ENCODE data around the gene SMC3.
A peak's percentile ranks its signal among the peaks of the same experiment; 100 is the strongest.
"Not testable (repeated sequence)": the region's sequence is repeated elsewhere in the genome, so short reads cannot be mapped to it uniquely, and the experiment has no call there.

The SMC3 gene

DNA sequence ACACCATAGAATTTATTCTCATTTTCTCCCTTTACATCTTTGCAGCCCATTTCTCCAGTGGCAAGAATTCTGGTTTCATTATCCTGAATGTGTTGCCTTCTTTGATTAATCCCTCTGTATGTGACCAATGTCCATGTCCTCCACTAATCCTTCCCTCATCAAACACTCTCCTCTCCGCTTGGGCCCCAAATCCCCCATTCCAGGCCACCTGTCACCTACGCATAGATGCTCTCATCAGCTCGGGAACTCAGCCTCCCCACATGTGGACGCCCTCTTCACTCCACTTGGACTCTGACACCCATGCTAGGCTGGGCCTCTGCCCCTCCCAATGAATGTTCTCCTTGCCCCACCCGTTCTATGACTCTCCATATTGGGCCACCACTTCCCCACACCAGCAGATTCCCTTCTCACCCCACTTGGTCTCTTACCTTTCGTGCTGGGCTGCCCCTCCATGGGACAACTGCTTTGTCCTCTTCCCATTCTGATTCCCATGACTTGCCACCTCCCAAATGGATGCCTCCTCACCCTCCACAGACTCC lies 57.9 kb downstream of the SMC3 start:
- DNase-seq (ENCODE audit: low spot score): no peak

DNA sequence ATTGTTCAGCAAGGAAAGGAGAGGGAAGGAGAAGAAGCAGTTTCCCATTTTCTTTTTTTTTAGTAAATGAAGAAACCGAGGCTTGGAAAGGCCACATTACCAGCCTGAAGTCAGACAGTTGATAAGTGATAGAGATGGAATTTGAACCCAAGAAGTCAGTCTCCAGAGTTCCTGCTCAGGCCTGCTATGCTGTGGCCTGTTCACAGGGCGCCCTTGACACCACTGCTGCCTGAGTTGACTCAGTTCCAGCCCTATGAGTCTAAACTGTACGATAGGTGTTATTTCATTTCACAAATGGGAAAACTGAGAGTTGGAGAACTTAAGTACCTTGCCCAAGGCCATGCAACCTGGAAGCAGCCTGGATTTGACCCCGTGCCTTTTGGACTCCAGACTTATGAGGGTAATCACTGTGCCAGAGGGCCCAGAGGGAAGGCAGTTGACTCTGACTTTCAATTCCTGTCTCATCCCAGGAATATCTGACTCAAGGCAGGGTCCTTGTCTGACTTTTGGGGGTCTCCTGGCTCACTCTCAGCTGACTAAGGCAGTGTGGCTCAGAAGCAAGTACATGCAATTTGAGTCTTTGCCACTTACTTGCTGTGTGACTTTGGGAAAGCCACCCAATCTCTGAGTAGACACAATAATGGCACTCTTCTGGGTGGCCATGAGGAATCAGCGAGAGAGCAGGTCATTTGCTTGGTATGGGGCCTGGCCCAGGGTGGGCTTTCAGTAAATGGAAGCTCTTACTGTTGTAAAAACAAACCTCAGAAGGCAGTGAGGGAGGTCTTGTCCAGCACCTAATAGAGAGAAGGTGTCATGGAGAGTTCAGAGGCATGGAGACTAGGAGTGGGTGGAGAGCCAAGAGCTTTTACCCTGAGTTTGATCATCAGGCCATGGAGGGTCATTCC lies 58.7 kb downstream of the SMC3 start:
- no peak for DNase-seq (ENCODE audit: low spot score)

DNA sequence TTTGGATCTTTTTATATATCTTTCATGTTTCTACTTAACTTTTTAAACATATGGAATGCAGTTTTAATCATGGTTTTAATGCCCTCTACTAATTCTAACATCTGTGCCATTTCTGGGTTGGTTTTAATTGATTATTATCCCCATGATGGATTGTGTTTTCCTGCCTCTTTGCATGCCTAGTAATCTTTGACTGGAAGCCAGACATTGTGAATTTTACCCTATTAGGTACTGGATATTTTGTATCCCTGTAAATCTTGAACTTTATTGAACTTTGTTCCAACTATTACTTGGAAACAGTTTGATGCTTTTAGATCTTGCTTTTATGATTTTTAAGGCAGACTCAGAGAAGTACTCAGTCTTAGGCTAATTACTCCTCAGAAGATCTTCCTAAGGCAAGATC lies 60.7 kb downstream of the SMC3 start:
- no peak for DNase-seq (ENCODE audit: low spot score)

DNA sequence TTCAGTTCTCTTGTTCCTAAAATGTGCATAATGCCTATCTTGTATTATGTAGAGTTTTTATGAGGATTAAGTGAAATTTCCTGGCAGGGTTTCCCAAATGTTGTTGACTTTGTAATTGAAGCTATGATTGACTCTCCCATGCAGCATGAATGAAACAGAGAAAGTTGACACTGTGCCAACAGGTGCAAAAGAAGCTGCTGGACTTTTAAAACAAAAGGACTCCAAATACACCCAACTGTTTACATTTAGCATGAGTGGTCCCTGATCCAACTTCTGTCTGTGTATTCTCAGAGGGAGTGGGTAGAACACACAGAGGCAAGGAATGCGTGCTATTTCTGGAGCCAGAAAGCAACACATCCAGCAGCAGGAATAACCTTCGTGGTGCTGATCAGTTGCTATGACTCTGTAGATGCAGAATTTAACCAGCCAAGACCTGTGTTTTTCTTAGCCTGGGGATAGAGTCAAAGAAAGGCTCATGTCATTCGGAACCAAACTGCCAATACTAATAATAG lies 62.2 kb downstream of the SMC3 start:
- DNase-seq (ENCODE audit: low spot score): no peak

DNA sequence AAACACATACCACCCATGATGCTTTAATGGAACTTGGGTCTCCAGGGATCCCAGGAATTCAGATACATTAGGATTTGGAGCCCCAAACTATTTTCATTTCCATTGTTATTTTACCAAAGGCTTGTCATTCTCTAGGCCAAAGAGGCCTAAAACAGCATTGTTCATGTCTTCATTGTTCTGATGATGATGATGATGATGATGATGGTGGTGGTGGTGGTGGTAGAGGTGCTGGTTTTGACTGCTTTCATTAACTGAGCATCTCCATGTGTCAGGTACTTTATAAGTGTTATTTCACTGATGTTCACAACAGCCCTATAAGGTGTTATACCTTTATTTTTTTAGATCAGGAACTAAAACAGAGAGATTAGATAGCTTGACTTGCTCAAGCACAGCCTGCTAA lies 64.4 kb downstream of the SMC3 start:
- DNase-seq (ENCODE audit: low spot score): no peak

DNA sequence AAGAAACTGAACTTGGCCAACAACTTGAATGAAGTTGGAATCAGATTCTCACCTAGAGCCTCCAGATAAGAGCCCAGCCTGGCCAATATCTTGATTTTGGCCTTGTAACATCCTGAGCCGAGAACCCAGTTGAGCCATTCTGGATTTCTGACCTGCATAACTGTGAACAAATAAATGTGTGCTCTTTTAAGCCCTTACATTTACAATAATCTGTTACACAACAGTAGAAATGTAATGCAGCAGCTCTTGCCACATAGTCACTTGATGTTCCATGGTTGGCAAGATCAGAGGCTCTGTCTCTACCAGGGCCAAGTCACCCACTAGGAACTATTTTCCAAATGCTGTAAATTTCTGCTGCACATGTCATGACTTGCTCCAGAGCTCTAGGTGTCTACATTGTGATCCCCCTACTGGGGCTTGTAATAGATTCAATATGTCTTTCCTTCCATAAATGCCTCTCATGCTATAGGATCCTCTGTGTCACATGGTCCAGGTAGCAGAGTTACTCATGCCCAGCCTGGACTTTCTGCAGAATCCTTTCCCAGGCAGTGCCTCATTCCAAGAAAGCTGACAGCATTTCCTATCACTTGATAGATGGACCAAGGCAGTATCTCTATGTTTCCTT lies 65.2 kb downstream of the SMC3 start:
- no peak for DNase-seq (ENCODE audit: low spot score)

DNA sequence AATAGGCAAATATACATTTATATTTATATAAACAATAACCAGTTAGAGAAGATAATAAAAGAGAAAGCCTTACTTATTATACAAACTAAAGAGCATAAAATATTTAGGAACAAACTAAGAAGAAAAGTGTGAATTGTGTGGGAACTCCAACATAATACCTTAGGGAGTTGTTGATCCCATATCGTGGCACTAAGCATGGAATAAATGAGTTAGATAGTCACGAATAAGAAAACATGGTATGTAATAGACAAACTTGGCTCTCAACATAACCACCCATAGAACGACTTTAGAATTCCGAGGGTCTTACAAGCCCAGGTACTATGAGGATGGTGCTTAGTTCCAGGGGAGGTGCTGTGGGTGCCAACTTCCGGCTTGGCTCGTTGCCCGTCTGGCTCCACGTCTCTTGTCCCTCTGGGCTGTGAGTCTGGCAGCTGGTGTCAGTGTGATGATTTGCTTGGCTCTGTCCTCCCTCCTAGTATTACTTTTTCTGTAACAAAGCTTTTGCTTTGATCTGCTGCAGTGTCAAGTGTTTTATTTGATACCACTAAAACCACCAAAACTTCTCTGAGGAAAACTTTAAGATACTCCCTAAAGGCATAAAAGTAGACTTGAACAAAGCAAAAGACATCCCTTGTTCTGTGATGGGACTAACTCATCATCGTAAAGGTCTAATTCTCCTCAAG lies 67.2 kb downstream of the SMC3 start:
- no peak for DNase-seq (ENCODE audit: low spot score)

DNA sequence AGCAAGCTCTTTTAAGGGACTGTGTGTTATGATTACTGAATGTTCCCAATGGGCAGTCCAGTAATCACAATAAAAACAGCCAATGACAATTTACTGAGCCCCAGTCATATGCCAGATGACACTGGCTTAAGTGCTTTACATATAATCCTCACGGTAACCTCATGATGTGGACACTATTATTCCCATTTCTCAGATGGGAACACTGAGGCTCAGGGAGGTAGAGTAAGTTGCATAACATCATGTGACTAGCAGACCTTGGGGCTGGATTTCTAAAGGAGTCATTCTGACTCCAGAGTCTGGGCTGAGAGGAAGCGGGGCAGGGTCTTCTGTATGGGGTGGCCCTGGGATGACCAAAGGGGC lies 69.1 kb downstream of the SMC3 start:
- no peak for DNase-seq (ENCODE audit: low spot score)

DNA sequence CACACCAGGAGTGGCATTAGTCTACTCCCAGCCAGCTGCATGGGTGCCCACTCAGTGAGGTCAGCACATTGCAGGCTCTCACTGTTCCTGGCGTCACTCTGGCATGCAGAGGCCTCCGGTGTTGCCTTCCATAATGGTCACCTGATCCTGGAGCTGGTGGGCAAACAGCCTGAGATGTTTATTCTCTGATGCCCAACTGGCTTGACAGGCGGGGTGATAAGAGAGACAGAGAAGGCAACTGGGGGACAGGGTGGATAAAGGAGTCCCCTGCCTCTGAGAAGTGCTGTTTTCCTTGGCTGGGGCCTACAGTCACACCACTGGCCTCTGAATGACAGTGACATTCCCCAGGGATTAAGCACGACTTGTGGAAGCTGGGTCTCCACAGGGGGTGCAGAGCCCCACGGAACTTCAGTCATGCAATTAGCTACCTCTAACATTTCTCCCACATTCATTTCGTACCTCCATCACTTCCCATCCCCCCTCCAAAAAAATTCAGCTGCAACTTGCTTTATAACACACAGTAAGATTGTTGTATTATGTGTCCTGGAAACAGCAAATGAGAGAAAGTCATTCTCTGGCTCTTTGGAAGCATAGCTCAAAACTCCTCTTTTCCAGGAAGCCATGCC lies 69.5 kb downstream of the SMC3 start:
- DNase-seq (ENCODE audit: low spot score): no peak

DNA sequence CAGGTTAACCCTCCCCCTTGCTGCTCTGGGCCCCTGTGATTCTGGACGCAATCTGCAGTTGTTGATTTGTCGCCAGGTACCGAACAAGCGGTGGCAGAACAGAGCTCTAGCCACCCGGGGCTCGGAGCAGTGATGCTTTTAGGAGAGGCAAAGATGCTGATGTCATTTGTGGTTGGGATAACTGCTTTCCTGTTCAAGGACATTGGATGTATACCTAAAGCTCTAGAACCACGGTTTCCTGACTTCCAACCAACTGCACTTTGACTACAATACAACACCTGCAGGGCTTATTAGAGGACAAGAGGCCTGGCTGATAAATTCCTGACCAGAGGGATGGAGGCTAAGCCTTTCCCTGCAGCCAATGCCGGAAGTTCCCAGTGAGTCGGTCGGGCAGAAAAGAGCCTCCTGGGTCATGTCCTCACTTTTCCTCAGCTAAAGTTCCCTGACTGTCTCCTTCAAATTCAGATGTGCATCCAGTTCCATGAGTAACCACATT lies 70.1 kb downstream of the SMC3 start:
- no peak for DNase-seq (ENCODE audit: low spot score)

DNA sequence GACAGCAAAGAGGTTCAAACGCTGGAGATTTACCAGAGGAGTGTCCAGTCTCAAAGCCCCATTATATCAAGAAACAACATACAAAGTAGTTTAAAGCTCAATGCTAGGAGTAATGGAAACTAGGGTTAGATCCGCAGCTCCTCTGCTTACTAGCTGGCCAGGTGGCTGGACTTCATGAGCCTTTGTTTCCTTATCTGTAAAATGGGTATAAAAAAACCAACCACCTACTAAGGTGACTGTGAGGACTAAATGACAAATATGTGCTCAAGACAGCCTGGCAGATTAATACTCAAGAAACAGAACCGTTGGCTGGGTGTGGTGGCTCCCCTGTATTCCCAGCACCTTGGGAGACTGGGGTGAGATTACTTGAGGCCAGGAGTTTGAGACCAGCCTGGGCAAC lies 70.8 kb downstream of the SMC3 start:
- no peak for DNase-seq (ENCODE audit: low spot score)

DNA sequence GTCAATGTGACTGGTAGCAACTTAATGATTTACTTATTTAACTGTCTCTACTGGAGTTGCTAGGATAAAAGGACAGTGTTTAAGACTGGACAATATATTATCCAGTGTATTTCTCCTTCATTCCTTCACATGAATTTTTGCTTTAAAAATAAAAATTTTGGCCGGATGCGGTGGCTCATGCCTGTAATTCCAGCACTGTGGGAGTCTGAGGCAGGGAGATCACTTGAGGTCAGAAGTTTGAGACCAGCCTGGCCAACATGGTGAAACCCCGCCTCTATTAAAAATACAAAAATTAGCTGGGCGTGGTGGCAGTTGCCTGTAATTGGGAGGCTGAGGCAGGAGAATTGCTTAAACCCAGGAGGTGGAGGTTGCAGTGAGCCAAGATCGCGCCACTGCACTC lies 71.6 kb downstream of the SMC3 start:
- DNase-seq (ENCODE audit: low spot score): not testable (repeated sequence)

DNA sequence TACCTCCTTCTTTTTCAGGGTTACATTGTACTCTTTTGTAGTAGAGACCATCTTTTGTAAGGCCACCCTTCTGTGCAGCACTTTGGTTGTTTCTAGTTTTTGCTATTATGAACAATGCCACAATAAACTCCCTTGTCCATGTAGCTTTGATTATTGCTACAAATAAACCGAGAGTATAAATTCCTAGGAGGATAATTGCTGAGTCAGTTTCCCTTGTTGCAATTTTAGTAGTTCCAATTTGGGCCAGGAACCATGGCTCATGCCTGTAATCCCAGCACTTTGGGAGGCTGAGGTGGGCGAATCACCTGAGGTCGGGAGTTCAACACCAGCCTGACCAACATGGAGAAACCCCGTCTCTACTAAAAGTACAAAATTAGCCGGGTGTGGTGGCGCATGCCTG lies 72.4 kb downstream of the SMC3 start:
- DNase-seq (ENCODE audit: low spot score): not testable (repeated sequence)

DNA sequence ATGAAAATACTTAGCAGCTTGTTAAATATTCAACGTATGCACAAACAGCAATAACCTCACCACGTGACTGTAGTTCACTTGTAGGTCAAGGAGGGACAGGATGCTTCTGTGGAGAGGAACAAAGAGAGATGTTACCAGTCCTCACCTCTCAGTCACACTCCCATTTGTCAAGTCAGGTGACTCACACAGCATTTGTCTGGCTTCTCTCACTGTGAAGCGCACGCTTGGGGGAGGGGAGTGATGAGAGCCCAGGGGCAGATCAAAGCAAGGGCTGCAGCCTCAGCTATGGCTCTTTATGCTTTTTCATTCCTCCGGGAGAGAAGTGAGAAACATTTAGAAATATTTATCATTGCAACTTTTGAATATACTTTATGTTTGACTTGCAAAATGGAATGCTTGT lies 73.8 kb downstream of the SMC3 start:
- no peak for DNase-seq (ENCODE audit: low spot score)

DNA sequence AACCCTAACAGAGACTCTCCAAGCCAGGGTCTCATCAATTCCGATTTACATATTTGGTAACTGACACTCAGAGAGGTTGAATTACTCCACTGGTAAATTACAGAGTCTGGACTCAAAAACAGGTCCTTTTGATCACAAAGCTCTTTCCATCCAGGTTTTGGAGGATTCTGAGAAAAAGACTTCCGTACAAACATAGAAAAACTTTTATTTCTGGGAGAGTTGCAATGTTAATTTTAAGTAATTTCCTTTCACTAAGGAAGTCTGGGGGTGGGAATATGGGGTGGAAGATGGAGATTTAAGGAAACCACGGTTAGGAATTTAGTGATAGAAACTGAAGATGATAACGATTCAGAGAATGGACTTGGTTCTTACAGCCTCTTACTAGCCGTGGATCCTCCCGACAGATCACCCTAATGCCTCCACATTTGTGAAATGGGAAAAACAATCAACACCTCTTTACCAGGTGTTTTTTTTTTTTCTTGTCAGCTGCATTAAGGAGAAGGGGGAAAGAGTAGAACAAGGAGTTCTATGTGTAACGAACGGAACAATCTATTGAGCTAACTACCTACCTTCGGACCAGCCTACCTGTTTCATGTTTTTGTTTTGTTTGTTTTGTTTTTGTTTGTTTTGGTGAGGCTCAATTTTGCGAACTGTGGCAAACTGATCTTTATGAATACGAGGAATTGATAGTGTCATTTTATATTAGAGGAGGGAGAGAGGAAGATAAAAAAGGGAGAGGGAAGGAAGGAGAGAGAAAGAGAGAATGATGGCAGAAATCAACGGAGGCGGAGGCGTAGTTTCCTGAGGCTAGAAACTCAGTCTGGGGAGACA lies 74.9 kb downstream of the SMC3 start:
- no peak for DNase-seq (ENCODE audit: low spot score)

DNA sequence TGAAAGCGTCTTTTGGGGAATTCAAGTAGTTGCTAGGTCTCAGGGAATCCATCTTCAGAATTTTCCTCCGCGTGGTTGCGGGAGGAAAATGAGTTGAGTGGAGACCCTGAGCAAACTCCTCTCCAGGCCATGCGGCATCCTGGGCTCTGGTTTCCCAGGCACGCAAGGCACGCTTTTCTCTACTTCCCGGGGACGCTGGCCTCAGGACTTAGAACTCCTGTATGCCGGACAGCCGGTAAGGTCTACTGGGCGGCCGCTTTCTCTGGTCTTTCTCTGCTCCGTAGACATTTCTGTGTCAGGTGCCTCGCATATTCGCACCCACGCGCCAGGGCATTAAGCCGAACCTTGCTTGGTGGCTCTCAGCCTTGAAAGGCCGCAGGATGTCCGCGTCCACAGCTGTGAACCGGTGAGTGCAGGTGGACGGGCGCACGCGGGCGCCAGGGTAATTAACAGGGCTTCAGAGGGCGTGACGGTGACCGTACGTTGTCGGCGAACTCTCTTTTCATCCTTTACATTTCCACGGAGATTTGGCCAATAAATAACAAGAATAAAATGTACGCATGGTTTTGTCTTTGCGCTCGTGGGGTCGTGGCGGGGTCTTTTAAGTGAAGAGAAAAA lies 75.6 kb downstream of the SMC3 start:
- DNase-seq (ENCODE audit: low spot score): no peak

DNA sequence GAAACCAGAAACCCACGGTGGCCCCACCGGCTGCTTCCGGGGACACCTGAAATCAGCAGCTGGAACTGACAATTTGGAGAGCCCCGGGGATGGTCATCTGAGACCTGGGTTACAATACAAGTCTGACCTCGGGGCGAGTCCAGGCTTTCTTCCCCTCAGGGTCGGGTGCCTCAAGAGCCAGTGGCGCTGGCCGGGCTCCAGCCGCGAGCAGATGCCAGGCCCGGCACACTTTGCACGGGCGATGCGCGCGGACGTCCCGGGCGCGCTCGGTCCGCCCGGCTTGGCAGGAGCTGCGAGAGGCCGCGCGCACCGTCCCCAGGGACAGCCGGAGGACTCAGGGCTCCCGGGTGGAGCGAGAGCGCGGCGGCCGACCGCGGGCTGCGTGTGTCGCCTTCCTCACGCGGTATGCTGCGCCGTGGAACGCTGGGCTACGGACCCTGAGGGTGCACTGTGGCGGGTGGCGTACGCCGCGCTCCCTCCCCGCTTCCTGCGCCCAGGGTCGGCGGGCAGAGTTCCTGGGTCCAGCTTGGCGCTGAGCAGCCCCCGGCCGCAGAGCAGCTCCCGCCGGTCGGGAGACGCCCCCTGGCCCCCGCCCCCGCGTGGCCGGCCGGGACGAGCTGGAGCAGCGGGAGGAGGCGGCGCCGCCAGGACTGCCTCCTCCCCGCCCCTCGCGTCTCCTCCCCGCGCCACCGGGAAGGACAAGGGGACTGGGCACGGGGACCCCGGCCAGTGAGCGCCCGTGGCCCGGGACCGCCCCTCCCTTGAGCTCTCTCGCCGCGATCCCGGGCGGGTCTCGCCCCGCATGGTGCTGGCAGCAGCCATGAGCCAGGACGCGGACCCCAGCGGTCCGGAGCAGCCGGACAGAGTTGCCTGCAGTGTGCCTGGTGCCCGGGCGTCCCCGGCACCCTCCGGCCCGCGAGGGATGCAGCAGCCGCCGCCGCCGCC lies 76.4 kb downstream of the SMC3 start, which contains the start of gene RBM20:
Gene RBM20, plus strand, starts transcription at position 684 of the 945 bp plus-strand sequence. Its CDS starts 119 bp downstream, at position 803.
- peak; percentile 26 for DNase-seq (ENCODE audit: low spot score)

DNA sequence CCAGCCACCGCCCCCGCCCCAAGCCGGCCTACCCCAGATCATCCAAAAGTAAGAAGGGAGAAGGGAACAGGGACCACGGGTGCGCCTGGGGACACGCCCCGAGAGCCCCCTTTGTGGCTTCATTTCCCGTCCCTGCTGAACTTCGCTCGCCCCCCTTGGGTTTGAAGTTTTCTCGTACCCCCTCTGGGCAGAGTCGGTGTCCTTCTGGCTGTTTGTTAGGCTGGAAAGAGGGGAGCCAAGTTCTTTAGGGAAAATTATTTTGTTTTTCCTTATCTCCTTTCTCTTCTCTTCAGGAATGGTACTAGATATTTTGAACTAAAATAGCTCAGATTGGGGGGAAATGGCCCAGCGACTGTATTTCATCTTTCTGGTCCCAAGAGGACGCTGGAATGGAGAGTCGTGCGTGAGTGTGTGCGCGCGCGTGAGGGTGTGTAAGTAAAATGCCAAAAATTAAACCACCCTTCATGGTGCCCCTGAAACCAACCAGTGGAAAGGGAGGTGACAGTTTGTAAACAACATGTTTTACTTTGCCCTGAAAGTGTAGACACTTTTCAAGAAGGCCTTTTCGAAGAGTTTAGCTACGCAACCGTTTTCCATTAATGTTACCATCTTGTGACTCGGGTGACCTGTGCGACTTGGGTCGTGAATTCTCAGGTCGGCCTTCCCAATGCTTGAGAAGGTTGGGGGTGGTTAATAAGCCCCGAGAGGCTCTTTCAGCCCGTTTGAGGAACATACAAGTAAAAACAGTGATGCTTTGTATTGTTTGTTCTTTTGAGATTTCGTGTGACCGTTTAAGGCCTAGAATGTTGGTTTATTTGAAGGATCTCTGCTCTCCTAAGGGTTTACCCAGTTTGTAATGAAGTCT lies 77.3 kb downstream of the SMC3 start:
- DNase-seq (ENCODE audit: low spot score): no peak
